SK-N-SH treated with all-trans-retinoic acid at 6 μM for 48 hours (cell line): ENCODE measurements around the gene AKR7A3.

Experiments used
- ARNTL ChIP-seq: fragments of 450-650 bp; formaldehyde crosslinking; IDR thresholded peaks from 2 replicates; pipeline ENCODE4 v1.5.0; 2020; ENCODE audit warnings: low read depth, mild to moderate bottlenecking, moderate library complexity, borderline replicate concordance
- BACH2 ChIP-seq: fragments of 250-450 bp; sonication (Bioruptor Pico); IDR thresholded peaks from 2 replicates; pipeline ENCODE4 v1.9.0; 2021; ENCODE audit warnings: mild to moderate bottlenecking, borderline replicate concordance
- GLIS3 ChIP-seq: fragments of 250-450 bp; sonication (Bioruptor Pico); IDR thresholded peaks from 2 replicates; pipeline ENCODE4 v1.5.0; 2020; ENCODE audit warnings: mild to moderate bottlenecking, moderate library complexity
- OSR1 ChIP-seq: fragments of 250-450 bp; sonication (Bioruptor Pico); IDR thresholded peaks from 2 replicates; pipeline ENCODE4 v1.8.0; 2022; ENCODE audit warnings: moderate library complexity, mild to moderate bottlenecking, inconsistent platforms
- SNAI2 ChIP-seq: fragments of 250-450 bp; sonication (Bioruptor Pico); IDR thresholded peaks from 2 replicates; pipeline ENCODE4 v1.5.0; 2020; ENCODE audit warnings: mild to moderate bottlenecking, moderate library complexity
- TCF4 ChIP-seq: fragments of 250-450 bp; sonication (Bioruptor Pico); IDR thresholded peaks from 2 replicates; pipeline ENCODE4 v1.8.0; 2021; ENCODE audit warnings: mild to moderate bottlenecking, moderate library complexity, borderline replicate concordance
- ZNF70 ChIP-seq: fragments of 450-650 bp; formaldehyde crosslinking; IDR thresholded peaks from 2 replicates; pipeline ENCODE4 v1.5.0; 2020; ENCODE audit warnings: mild to moderate bottlenecking, moderate library complexity
- ZNF8 ChIP-seq: fragments of 450-650 bp; formaldehyde crosslinking; IDR thresholded peaks from 2 replicates; pipeline ENCODE4 v1.5.0; 2020; ENCODE audit warnings: mild to moderate bottlenecking, moderate library complexity
- TF ChIP-seq, protein P1 (sequence below): fragments of 250-450 bp; sonication (Bioruptor Pico); IDR thresholded peaks from 2 replicates; pipeline ENCODE4 v1.5.0; 2020; ENCODE audit warnings: mild to moderate bottlenecking, moderate library complexity
- TF ChIP-seq, protein P2 (sequence below): fragments of 250-450 bp; sonication (Bioruptor Pico); IDR thresholded peaks from 2 replicates; pipeline ENCODE4 v1.8.0; 2020; ENCODE audit warnings: mild to moderate bottlenecking, moderate library complexity, borderline replicate concordance

DNA sequence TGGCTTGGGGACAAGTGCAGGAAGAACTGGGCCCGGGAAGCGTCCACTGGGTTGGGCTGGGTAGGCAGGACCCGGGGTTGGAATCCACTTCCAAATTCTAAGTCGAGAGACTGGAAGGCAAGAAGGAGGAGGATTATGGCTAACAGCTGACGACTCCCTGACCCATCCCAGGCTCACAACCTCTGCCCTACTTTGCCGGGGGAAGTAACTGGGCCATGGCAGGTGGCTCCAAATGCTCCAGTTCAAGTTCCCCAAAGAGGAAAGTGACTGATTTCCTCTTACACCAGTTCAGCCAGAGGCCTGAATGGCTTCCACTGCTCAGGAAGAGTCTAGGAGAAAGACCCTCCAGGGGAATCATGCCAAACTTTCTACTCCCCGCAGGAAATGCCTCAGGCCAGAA, 48.7 kb downstream of the AKR7A3 start:
- TF ChIP-seq ARNTL (CRISPR knock-in tag) (no peak), ZNF8 (CRISPR knock-in tag) (no peak), BACH2 (no peak), OSR1 (CRISPR knock-in tag) (no peak), ZNF70 (CRISPR knock-in tag) (no peak), GLIS3 (CRISPR knock-in tag) (no peak), TCF4 (no peak), SNAI2 (CRISPR knock-in tag) (no peak)
- TF ChIP-seq, protein P1, sequence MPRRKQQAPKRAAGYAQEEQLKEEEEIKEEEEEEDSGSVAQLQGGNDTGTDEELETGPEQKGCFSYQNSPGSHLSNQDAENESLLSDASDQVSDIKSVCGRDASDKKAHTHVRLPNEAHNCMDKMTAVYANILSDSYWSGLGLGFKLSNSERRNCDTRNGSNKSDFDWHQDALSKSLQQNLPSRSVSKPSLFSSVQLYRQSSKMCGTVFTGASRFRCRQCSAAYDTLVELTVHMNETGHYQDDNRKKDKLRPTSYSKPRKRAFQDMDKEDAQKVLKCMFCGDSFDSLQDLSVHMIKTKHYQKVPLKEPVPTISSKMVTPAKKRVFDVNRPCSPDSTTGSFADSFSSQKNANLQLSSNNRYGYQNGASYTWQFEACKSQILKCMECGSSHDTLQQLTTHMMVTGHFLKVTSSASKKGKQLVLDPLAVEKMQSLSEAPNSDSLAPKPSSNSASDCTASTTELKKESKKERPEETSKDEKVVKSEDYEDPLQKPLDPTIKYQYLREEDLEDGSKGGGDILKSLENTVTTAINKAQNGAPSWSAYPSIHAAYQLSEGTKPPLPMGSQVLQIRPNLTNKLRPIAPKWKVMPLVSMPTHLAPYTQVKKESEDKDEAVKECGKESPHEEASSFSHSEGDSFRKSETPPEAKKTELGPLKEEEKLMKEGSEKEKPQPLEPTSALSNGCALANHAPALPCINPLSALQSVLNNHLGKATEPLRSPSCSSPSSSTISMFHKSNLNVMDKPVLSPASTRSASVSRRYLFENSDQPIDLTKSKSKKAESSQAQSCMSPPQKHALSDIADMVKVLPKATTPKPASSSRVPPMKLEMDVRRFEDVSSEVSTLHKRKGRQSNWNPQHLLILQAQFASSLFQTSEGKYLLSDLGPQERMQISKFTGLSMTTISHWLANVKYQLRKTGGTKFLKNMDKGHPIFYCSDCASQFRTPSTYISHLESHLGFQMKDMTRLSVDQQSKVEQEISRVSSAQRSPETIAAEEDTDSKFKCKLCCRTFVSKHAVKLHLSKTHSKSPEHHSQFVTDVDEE (CRISPR knock-in tag): no peak
- TF ChIP-seq, protein P2, sequence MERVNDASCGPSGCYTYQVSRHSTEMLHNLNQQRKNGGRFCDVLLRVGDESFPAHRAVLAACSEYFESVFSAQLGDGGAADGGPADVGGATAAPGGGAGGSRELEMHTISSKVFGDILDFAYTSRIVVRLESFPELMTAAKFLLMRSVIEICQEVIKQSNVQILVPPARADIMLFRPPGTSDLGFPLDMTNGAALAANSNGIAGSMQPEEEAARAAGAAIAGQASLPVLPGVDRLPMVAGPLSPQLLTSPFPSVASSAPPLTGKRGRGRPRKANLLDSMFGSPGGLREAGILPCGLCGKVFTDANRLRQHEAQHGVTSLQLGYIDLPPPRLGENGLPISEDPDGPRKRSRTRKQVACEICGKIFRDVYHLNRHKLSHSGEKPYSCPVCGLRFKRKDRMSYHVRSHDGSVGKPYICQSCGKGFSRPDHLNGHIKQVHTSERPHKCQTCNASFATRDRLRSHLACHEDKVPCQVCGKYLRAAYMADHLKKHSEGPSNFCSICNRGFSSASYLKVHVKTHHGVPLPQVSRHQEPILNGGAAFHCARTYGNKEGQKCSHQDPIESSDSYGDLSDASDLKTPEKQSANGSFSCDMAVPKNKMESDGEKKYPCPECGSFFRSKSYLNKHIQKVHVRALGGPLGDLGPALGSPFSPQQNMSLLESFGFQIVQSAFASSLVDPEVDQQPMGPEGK (CRISPR knock-in tag): no peak
